ENCODE measurements around the gene ABHD16A.
"Not testable (repeated sequence)": the region's sequence is repeated elsewhere in the genome, so short reads cannot be mapped to it uniquely, and the experiment has no call there.

The ABHD16A gene

GRCh38 chr6:31713991-31714684, 11.0 kb upstream of the ABHD16A start:
- DNase-seq: no peak

- DNase-seq: no peak
Observed at GRCh38 chr6:31713465-31713864, 10.3 kb upstream of the ABHD16A start.

GRCh38 chr6:31712296-31712695, 9.2 kb upstream of the ABHD16A start:
- DNase-seq: no peak

- DNase-seq: no peak
Observed at GRCh38 chr6:31711233-31711632, 8.1 kb upstream of the ABHD16A start.

- DNase-seq: no peak
Observed at GRCh38 chr6:31710523-31711219, 7.5 kb upstream of the ABHD16A start.

GRCh38 chr6:31709157-31709556, 6.0 kb upstream of the ABHD16A start:
- DNase-seq: not testable (repeated sequence)

- DNase-seq: no peak
Observed at GRCh38 chr6:31708224-31708623, 5.1 kb upstream of the ABHD16A start.

GRCh38 chr6:31707701-31708100, 4.6 kb upstream of the ABHD16A start:
- DNase-seq: no peak

- no peak for DNase-seq
Observed at GRCh38 chr6:31706599-31706998, 3.5 kb upstream of the ABHD16A start, which contains the start of gene LY6G6F. Gene LY6G6F, plus strand, starts transcription at chr6:31706866. Its CDS starts 41 bp downstream, at chr6:31706907.

- DNase-seq: no peak
Observed at GRCh38 chr6:31705931-31706330, 2.8 kb upstream of the ABHD16A start.

- DNase-seq: no peak
Observed at GRCh38 chr6:31702405-31702818, 712 bp downstream of the ABHD16A start.

- peak; percentile 58 for DNase-seq
Observed at GRCh38 chr6:31701666-31702404, 1.3 kb downstream of the ABHD16A start.

- no peak for DNase-seq
Observed at GRCh38 chr6:31700740-31701401, 2.3 kb downstream of the ABHD16A start.

- no peak for DNase-seq
Observed at GRCh38 chr6:31697555-31697954, 5.6 kb downstream of the ABHD16A start.

GRCh38 chr6:31693535-31693934, 9.6 kb downstream of the ABHD16A start:
- DNase-seq: no peak

GRCh38 chr6:31692886-31693285, 10.2 kb downstream of the ABHD16A start:
- DNase-seq: no peak

GRCh38 chr6:31692353-31692752, 10.8 kb downstream of the ABHD16A start:
- no peak for DNase-seq

GRCh38 chr6:31691564-31692108, 11.5 kb downstream of the ABHD16A start:
- DNase-seq: no peak

- no peak for DNase-seq
Observed at GRCh38 chr6:31691078-31691463, 12.1 kb downstream of the ABHD16A start.

- DNase-seq: no peak
Observed at GRCh38 chr6:31690231-31691077, 12.7 kb downstream of the ABHD16A start.

- no peak for DNase-seq
Observed at GRCh38 chr6:31689249-31690110, 13.6 kb downstream of the ABHD16A start.

Data from SHP77 treated with DMSO at 0.1 percent for 48 hours (cell line).